ENCODE results near the gene DNAJB14. TPM values are rescaled to one million over a fixed set of nuclear protein-coding genes. Genes with fewer than 3 reads are reported as not detected.

Gene DNAJB14
- total RNA-seq, 1 experiment from 2014 or later = 29.8 TPM

- no peak for DNase-seq (ENCODE audit: extremely low read depth, low read depth)
These were observed 581 bp downstream of the DNAJB14 start for GRCh38 chr4:99945718-99946355.

- no peak for DNase-seq (ENCODE audit: extremely low read depth, low read depth)
These were observed 2.4 kb downstream of the DNAJB14 start for GRCh38 chr4:99943904-99944437.

DNA sequence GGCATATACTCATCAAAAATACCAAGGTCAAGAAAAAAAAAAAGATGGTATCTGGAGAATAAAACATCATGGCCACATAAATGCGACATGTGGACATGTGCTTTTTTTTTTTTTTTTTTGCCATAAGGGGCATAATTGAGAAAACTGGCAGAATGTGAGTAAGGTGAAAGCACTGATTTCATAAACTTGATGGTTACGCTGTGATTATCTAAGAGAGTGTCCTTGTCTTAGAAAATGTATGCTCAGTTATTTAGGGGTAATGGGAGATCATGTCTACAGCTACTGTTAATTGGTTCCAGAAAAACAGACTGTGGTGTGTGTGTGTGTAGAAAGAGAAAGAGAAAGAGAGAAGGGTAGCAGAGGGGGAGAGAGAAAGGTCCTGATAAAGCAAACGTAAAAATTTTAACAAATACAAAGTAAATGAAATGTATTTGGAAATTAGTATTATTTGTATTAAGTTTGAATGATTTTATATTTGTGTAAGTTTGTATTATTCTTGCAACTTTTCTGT lies 8.1 kb downstream of the DNAJB14 start:
- no peak for DNase-seq (ENCODE audit: extremely low read depth, low read depth)

GRCh38 chr4:99934891-99935290 lies 11.5 kb downstream of the DNAJB14 start:
- no peak for DNase-seq (ENCODE audit: extremely low read depth, low read depth)

GRCh38 chr4:99927566-99927965 lies 18.9 kb downstream of the DNAJB14 start:
- no peak for DNase-seq (ENCODE audit: extremely low read depth, low read depth)

DNA sequence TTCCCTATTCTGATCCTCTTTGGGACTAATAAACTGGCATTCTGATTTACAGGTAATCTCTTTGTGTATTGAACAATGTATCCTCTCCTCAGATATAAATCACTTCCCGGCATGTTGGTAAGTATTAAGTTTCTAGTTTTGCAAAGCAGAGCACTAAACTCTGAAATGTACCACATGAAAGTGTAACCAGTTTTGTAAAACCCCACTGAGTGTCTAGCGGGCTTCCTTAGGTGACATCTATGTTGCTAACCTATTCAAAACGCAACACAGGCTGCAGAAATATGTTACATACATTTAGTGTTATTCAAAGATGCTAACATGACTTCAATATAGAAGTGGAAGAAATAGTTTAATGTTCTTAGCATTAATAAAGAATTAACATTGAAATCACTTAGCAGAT lies 25.2 kb downstream of the DNAJB14 start:
- no peak for DNase-seq (ENCODE audit: extremely low read depth, low read depth)

- no peak for DNase-seq (ENCODE audit: extremely low read depth, low read depth)
These were observed 27.8 kb downstream of the DNAJB14 start for GRCh38 chr4:99918656-99919055.

DNA sequence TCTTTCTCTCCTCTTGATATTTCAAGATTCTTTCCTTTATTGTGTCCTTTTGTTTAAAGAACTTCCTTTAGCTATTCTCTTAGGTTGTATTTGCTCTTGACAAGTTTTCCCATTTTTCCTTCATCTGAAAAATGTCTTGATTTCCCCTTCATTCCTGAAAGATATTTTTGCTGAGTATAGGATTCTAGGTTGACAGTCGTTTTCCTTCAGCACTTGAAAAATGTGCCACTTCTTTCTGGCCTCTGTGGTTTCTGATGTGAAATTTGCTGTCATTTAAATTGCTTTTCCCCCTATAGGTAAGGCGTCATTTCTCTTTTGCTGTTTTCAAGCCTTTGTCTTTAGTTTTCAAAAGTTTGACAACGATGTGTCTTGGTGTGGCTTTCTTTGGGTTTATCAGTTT lies 28.8 kb downstream of the DNAJB14 start:
- no peak for DNase-seq (ENCODE audit: extremely low read depth, low read depth)

- DNase-seq (ENCODE audit: extremely low read depth, low read depth) = no peak
These were observed 31.0 kb downstream of the DNAJB14 start for GRCh38 chr4:99915449-99915848.

DNA sequence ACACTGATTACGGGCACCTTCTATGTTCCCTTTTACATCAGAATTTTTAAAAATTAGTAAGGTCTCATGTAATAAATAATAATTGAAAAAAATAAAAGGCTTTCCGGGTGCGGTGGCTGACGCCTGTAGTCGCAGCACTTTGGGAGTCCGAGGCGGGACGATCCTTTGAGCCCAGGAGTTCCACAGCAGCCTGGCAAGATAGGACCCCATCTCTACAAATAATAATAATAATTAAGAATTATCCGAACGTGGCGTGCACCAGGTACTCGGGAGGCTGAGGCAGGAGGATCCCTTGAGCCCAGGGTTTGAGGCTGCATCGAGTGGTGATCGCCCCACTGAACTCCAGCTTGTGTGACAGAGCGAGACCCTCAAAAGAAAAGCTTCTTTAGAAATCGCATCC lies 51.4 kb downstream of the DNAJB14 start:
- DNase-seq (ENCODE audit: extremely low read depth, low read depth) = no peak

DNA sequence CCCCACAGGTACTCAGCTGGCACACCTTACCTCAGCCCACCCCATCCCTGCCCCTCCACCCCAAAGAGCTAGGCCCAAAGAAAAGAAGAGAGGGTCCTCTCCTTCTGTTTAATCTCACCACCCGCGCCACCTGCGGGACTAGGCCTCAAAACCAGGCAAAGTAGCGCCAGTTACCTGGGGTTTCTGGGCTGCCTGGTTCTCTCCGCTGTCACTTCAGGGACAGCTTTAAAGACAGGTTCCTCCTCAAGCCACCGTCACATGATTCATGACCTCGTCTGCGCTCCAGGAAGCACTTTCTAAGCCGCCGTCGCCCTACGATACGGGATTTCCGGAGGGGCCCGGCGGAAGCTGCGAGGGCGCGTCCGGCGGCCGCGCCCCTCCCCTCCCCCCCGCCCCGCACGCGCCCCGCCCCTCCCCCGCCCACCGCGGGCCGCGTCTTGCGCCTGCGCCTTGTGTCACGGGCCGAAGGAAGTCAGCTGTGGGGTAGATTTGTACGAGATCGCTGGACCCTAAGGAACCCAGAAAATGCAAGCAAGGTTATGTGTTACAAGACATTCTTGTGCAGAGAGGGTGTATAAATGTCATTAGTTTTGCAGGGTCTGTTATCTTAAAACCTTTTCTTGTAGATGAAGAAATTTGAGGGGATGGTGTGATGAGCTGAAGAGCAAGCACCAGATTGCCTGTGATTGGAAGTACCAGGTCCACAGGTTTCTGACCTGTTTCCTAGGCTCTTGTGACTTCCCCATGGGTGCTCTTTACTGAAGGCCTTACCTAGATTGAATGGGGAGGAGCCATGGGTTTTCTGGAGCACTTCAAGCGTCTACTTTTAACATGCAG lies 52.0 kb downstream of the DNAJB14 start, which contains the start of gene LAMTOR3:
Gene LAMTOR3 (minus strand): TSS at position 267 of the 837 bp plus-strand sequence. CDS start 464 bp downstream, outside the sequence.
- DNase-seq (ENCODE audit: extremely low read depth, low read depth) = peak; percentile 82

DNA sequence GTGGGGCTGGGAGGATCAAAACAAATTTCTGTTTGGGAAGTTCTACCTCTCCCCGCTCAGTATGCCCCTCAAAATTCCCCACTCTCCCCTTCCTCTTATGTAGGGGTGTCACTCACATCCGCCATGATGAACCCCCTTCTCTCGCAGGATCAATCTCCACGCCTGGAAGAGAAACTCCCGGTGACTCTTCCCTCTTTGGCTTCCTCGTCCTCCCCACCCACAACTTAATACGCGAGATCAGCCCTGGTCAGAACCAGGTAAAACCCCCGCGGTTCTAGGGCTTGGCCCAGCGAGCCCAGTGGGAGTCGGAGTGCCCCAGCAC lies 52.6 kb downstream of the DNAJB14 start:
- no peak for DNase-seq (ENCODE audit: extremely low read depth, low read depth)

- no peak for DNase-seq (ENCODE audit: extremely low read depth, low read depth)
These were observed 53.4 kb downstream of the DNAJB14 start for GRCh38 chr4:99893029-99893428.

DNA sequence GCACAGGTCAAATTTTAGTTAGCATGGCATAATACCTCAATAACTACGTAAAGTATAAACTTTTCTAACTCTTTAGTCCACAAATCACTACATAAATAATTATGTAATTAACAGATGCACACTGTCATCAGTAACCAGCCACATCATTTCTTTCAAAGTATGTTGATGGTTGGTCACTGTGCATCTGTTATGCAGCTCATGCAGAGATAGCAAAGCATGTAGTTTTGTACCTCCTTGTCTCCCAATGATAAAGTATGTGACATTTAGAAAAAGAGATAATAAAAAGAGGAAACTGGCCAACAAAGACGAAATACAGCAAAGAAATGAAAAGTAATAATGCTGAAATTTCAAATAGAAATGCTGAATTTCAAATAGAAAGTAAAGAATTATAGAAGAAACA lies 55.1 kb downstream of the DNAJB14 start:
- DNase-seq (ENCODE audit: extremely low read depth, low read depth) = no peak

- DNase-seq (ENCODE audit: extremely low read depth, low read depth) = no peak
These were observed 58.6 kb downstream of the DNAJB14 start for GRCh38 chr4:99887837-99888236.

DNA sequence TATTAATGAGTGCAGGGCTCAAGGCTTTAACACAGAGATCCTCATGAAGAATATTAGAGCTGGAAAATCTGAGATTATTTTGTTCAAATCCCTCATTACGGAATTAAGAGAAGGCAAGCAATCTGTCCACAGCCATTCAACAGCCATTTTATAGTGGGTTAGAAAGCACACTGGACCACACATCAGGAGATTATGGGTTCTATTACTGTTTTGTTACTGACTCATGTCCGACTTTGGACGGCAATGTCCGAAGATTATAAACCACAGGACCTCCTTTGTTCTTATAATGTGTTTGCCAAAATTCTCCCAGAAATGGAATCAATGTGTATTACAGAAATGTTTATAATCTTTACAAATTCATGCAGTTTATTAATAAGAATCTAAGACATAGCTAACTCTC lies 60.3 kb downstream of the DNAJB14 start:
- DNase-seq (ENCODE audit: extremely low read depth, low read depth) = no peak

DNA sequence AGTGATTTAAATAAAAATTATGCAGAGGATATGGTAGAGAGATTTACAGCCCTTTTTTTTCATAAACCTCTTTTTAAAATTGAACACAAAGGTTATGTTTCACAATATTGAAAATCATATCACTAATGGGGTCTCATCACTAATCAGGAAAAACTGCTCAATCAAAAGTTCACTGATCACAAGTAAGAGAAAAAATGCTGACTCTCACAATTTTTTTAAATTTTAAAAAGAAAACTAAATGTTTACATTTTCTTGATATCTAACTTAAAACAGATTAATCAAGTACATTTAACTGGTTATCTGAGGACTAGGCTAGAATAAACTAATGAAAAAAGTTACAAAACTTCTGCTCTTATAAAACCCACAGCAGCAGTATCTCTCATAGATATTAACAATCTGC lies 60.7 kb downstream of the DNAJB14 start:
- DNase-seq (ENCODE audit: extremely low read depth, low read depth) = no peak

GRCh38 chr4:99885063-99885664 lies 61.3 kb downstream of the DNAJB14 start:
- peak; percentile 19 for DNase-seq (ENCODE audit: extremely low read depth, low read depth)

- no peak for DNase-seq (ENCODE audit: extremely low read depth, low read depth)
These were observed 67.0 kb downstream of the DNAJB14 start for GRCh38 chr4:99879458-99879857.

DNA sequence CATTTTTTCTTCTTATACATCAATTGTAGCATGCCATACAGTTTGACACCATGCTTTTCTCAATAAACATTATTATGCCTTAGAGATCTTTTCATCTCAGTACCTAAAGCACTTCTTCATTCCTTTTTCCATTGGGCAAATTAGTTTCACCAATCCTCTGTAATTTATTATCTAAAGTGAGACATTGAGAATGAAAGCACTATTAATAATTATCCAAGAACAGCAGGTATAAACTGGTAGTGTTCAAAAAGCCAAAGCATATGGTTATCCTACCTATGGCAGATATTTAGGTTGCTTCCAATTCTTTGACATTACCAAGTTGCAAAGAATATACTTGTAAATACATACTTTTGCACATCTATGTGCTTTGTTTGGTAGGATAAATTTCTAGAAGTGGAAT lies 67.8 kb downstream of the DNAJB14 start:
- DNase-seq (ENCODE audit: extremely low read depth, low read depth) = no peak

GRCh38 chr4:99876946-99877345 lies 69.5 kb downstream of the DNAJB14 start:
- no peak for DNase-seq (ENCODE audit: extremely low read depth, low read depth)
